SHP77 (cell line): ENCODE measurements around the gene RETREG2.

ENCODE experiments used
- DNase-seq, 2 experiments: peaks; one replicate each; lab custom pipeline; 2025; lab: John Stamatoyannopoulos, UW

The RETREG2 gene

GRCh38 chr2:219169930-219170654 lies 8.0 kb upstream of the RETREG2 start, which contains the start of gene SLC23A3:
Gene SLC23A3 (minus strand): TSS chr2:219170029. CDS start chr2:219169984, 45 bp downstream.
- DNase-seq: no peak

GRCh38 chr2:219171231-219171651 lies 6.8 kb upstream of the RETREG2 start:
- DNase-seq: peak; percentile 18 to 28

GRCh38 chr2:219172231-219173154 lies 5.6 kb upstream of the RETREG2 start:
- DNase-seq: no peak

- no peak for DNase-seq
Measured at GRCh38 chr2:219173176-219173575, 4.9 kb upstream of the RETREG2 start.

- no peak for DNase-seq
Measured at GRCh38 chr2:219174146-219174545, 3.9 kb upstream of the RETREG2 start.

- DNase-seq: no peak
Measured at GRCh38 chr2:219174801-219175200, 3.3 kb upstream of the RETREG2 start.

- no peak for DNase-seq
Measured at GRCh38 chr2:219175486-219175885, 2.6 kb upstream of the RETREG2 start.

GRCh38 chr2:219175928-219176817 lies 1.9 kb upstream of the RETREG2 start:
- peak; percentile 24 to 70 for DNase-seq

GRCh38 chr2:219176818-219177551 lies 1.1 kb upstream of the RETREG2 start, which contains the start of gene CNPPD1:
Gene CNPPD1 (minus strand): TSS chr2:219176925. CDS start chr2:219176828, 97 bp downstream.
- DNase-seq: peak; percentile 72 to 90

GRCh38 chr2:219178377-219179175 lies 501 bp downstream of the RETREG2 start:
- peak in 1 of 2 experiments; percentile 13 for DNase-seq

GRCh38 chr2:219179601-219180465 lies 1.8 kb downstream of the RETREG2 start:
- DNase-seq: no peak

- DNase-seq: no peak
Measured at GRCh38 chr2:219180961-219181360, 2.9 kb downstream of the RETREG2 start.

- no peak for DNase-seq
Measured at GRCh38 chr2:219181531-219181930, 3.5 kb downstream of the RETREG2 start.

GRCh38 chr2:219182331-219183150 lies 4.5 kb downstream of the RETREG2 start:
- no peak for DNase-seq

GRCh38 chr2:219183151-219183772 lies 5.2 kb downstream of the RETREG2 start:
- DNase-seq: no peak

GRCh38 chr2:219184121-219184520 lies 6.0 kb downstream of the RETREG2 start:
- no peak for DNase-seq

- no peak for DNase-seq
Measured at GRCh38 chr2:219186754-219187456, 8.8 kb downstream of the RETREG2 start.
